ENCODE results near the gene IL31RA. TPM values are rescaled to one million over a fixed set of nuclear protein-coding genes. Genes with fewer than 3 reads are reported as not detected.

IL31RA gene
- total and polyA plus RNA-seq, 2 experiments from 2014 or later = not detected

GRCh38 chr5:55880453-55880852 lies 29.3 kb downstream of the IL31RA start:
- no peak overlapping the region for H3K4me3 ChIP-seq
- TF ChIP-seq, protein P1, sequence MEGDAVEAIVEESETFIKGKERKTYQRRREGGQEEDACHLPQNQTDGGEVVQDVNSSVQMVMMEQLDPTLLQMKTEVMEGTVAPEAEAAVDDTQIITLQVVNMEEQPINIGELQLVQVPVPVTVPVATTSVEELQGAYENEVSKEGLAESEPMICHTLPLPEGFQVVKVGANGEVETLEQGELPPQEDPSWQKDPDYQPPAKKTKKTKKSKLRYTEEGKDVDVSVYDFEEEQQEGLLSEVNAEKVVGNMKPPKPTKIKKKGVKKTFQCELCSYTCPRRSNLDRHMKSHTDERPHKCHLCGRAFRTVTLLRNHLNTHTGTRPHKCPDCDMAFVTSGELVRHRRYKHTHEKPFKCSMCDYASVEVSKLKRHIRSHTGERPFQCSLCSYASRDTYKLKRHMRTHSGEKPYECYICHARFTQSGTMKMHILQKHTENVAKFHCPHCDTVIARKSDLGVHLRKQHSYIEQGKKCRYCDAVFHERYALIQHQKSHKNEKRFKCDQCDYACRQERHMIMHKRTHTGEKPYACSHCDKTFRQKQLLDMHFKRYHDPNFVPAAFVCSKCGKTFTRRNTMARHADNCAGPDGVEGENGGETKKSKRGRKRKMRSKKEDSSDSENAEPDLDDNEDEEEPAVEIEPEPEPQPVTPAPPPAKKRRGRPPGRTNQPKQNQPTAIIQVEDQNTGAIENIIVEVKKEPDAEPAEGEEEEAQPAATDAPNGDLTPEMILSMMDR (IDR thresholded peaks at IDR 0.05; ENCODE audit: low read depth, low read length) = no peak
- no peaks in the 10 kb centered on the region for H3K27me3 ChIP-seq
- DNase-seq (ENCODE audit: low read depth in 1 of 2, low spot score in 1 of 2) = no peak
- H3K27ac ChIP-seq = no peak overlapping the region
- H3K36me3 ChIP-seq = no peaks in the 10 kb centered on the region
- no peaks in the 10 kb centered on the region for H3K4me1 ChIP-seq (ENCODE audit: low read depth)
- no peaks in the 10 kb centered on the region for H3K9me3 ChIP-seq (ENCODE audit: low read depth)

DNA sequence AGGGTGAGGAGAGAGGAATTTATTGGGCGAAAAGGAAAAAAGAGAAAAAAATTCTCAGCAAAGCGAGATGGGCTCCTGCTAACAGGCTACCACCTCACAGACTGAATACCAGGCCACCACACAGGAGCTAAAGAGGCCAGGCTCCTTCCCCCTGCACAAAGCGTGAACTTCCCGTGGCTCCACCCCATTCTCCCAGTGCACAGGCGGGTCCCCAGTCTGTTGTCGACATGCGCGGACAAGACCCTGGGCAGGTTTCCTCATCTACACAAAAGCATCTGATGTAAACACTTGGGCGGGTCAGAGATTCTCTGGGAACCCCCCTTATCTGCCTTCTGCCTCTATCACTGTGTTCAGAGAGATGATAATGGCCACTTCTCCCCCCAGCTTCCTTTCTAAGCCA lies 34.2 kb downstream of the IL31RA start:
- H3K9me3 ChIP-seq (ENCODE audit: low read depth) = no peaks in the 10 kb centered on the region
- DNase-seq (ENCODE audit: low read depth in 1 of 2, low spot score in 1 of 2) = no peak
- TF ChIP-seq, protein P1 (IDR thresholded peaks at IDR 0.05; ENCODE audit: low read depth, low read length) = no peak
- no peaks in the 10 kb centered on the region for H3K4me1 ChIP-seq (ENCODE audit: low read depth)
- H3K27ac ChIP-seq = no peak overlapping the region
- no peak overlapping the region for H3K4me3 ChIP-seq
- H3K27me3 ChIP-seq = no peaks in the 10 kb centered on the region
- H3K36me3 ChIP-seq = no peaks in the 10 kb centered on the region

DNA sequence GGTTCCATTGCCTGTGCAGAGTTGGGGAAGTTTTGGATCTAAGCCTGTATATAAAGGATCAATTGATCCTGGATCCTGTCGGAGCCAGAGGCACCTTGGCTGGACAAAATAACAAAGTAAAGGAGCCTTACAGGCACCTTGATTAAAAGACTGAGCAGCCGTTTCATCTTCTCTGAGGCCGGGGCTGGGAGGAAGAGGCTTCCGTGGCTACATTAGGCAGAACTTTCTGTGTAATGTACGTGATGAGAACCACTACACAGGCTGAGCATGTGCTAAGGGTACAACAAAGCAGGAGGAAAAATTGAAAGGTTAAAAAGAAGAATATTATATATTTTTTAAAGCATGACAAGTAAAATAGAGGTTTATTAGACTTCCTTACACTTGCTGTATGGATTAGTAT lies 37.0 kb downstream of the IL31RA start:
- DNase-seq (ENCODE audit: low read depth in 1 of 2, low spot score in 1 of 2) = no peak
- no peak overlapping the region for H3K4me3 ChIP-seq
- no peaks in the 10 kb centered on the region for H3K9me3 ChIP-seq (ENCODE audit: low read depth)
- no peaks in the 10 kb centered on the region for H3K36me3 ChIP-seq
- TF ChIP-seq, protein P1 (IDR thresholded peaks at IDR 0.05; ENCODE audit: low read depth, low read length) = no peak
- no peaks in the 10 kb centered on the region for H3K27me3 ChIP-seq
- H3K4me1 ChIP-seq (ENCODE audit: low read depth) = no peaks in the 10 kb centered on the region
- H3K27ac ChIP-seq = no peak overlapping the region

- DNase-seq (ENCODE audit: low read depth in 1 of 2, low spot score in 1 of 2) = no peak
- TF ChIP-seq, protein P1 (IDR thresholded peaks at IDR 0.05; ENCODE audit: low read depth, low read length) = no peak
- H3K9me3 ChIP-seq (ENCODE audit: low read depth) = no peaks in the 10 kb centered on the region
- H3K27ac ChIP-seq = no peak overlapping the region
- no peaks in the 10 kb centered on the region for H3K27me3 ChIP-seq
- H3K4me3 ChIP-seq = no peak overlapping the region
- no peaks in the 10 kb centered on the region for H3K4me1 ChIP-seq (ENCODE audit: low read depth)
- H3K36me3 ChIP-seq = no peaks in the 10 kb centered on the region
Measured at GRCh38 chr5:55892479-55892878, 41.3 kb downstream of the IL31RA start.

DNA sequence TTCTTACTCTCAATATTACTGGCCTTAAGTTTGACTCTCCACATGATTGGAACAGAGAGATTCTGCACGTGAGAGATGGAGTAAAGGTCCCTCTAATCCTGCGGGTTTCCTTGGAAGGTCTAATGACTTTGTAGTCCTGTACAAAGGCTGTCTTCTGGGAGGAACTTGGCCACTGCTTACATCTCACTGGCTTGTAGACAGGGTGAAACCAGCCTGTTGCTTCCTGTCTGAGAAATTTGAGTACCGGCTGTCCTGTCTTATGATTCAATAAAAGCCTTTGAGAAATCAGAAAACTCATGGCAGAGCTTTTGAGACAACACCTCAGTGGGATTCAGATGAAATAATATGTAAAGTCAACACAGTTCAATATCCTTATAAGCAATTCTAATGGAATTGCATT lies 43.0 kb downstream of the IL31RA start:
- DNase-seq (ENCODE audit: low read depth in 1 of 2, low spot score in 1 of 2) = no peak
- Histone ChIP-seq H3K36me3 (no peaks in the 10 kb centered on the region), H3K9me3 (ENCODE audit: low read depth) (no peaks in the 10 kb centered on the region), H3K27ac (no peak overlapping the region), H3K27me3 (no peaks in the 10 kb centered on the region), H3K4me3 (no peak overlapping the region), H3K4me1 (ENCODE audit: low read depth) (no peaks in the 10 kb centered on the region)
- TF ChIP-seq, protein P1 (IDR thresholded peaks at IDR 0.05; ENCODE audit: low read depth, low read length) = no peak

DNA sequence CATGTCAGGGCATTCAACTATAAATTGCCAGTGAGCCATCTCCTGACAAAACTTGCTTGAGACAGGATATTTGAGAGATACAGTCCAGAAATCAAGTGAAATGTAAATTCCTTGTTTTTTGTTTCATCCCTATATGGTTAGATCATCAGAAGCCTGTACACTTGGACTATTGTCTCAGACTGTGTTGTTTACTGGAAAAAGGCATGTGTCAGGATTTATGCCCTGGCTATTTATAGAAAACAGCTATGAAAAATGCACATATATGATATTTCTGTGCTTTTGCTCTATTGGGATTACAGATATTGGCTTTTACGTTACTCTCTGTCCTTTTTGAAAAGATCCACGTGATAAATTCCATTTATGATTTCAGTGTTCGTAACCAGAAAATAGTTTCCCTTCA lies 44.2 kb downstream of the IL31RA start:
- Histone ChIP-seq H3K4me1 (ENCODE audit: low read depth) (no peaks in the 10 kb centered on the region), H3K27ac (no peak overlapping the region), H3K4me3 (no peak overlapping the region), H3K9me3 (ENCODE audit: low read depth) (no peaks in the 10 kb centered on the region), H3K36me3 (no peaks in the 10 kb centered on the region), H3K27me3 (no peaks in the 10 kb centered on the region)
- TF ChIP-seq, protein P1 (IDR thresholded peaks at IDR 0.05; ENCODE audit: low read depth, low read length) = no peak
- DNase-seq (ENCODE audit: low read depth in 1 of 2, low spot score in 1 of 2) = no peak
